Endothelial cell of umbilical vein (primary cell): Measurements from ENCODE around the gene ZMIZ1.
A peak's percentile ranks its signal among the peaks of the same experiment; 100 is the strongest.

Experiments used
- EZH2 ChIP-seq: IDR thresholded peaks from 2 replicates; pipeline ENCODE4 v1.6.1; 2012; ENCODE audit warnings: borderline replicate concordance, low read depth, mild to moderate bottlenecking, moderate library complexity, low read length, inconsistent platforms; ENCODE audit not compliant: severe bottlenecking
- POLR2A ChIP-seq: IDR thresholded peaks from 2 replicates; pipeline ENCODE4 v1.6.1; 2012; ENCODE audit warnings: low read depth, mild to moderate bottlenecking, control low read depth, low read length
- TF ChIP-seq, protein P1 (sequence below), 2 donors: IDR thresholded peaks; 1 replicate in 1 of 2; 2 replicates in 1 of 2; pipeline ENCODE4 v1.5.1; 2011; ENCODE audit warnings: low read length in 2 of 2, mild to moderate bottlenecking in 2 of 2, moderate library complexity in 2 of 2, control low read depth in 1 of 2, inconsistent platforms in 1 of 2, low read depth in 1 of 2; ENCODE audit not compliant: insufficient read depth in 1 of 2; ENCODE audit errors: extremely low read depth in 1 of 2

DNA sequence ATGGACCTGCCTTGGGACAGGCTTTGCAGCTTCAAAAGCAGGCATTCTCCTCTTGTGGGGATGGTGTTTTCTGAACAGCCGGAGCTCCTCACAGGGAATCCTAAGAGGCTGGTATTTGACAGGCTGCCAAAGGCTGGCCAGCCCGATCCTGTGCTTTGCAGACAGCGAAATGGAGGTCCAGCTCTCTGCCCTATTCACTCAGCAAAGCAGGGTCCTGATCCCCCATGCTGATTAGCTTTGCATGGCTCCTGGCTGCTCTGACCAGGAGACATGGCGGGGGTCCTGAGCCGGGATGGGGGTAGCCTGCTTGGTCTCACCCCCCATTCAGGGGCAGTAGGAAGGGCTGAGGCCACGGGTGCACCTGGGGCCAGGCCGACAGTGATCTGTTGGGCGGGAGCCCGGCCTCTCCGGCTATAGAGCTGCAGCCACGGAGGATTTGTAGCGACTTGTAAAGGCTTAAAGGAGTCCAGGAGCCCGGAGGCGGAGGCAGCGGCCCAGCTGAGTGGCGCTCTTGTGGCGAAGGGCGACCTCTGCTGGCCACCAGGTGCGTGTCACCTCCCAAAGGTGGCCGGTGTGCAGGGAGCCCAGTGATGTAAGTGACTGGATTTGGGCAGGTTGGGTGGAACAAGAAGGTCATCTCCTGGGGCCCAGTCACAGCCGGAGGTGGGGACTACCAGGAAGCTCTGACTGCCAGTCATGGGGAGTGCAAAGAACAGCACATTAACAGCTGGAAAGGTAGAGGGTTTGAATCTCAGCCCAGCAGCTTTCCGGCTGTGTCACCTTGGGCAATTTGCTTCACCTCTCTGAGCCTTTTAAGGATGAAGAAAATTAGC lies 126.5 kb downstream of the ZMIZ1 start:
- TF ChIP-seq, protein P1, sequence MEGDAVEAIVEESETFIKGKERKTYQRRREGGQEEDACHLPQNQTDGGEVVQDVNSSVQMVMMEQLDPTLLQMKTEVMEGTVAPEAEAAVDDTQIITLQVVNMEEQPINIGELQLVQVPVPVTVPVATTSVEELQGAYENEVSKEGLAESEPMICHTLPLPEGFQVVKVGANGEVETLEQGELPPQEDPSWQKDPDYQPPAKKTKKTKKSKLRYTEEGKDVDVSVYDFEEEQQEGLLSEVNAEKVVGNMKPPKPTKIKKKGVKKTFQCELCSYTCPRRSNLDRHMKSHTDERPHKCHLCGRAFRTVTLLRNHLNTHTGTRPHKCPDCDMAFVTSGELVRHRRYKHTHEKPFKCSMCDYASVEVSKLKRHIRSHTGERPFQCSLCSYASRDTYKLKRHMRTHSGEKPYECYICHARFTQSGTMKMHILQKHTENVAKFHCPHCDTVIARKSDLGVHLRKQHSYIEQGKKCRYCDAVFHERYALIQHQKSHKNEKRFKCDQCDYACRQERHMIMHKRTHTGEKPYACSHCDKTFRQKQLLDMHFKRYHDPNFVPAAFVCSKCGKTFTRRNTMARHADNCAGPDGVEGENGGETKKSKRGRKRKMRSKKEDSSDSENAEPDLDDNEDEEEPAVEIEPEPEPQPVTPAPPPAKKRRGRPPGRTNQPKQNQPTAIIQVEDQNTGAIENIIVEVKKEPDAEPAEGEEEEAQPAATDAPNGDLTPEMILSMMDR (IDR thresholded peaks at IDR 0.05; ENCODE audit: extremely low read depth in 1 of 2, insufficient read depth in 1 of 2, low read depth in 1 of 2, low read length in 2 of 2): peak; percentile 88 to 93
- TF ChIP-seq POLR2A (no peak), EZH2 (no peak)
